Endothelial cell of umbilical vein (primary cell): Measurements from ENCODE around the gene CPNE5. TPM values are rescaled to one million over a fixed set of nuclear protein-coding genes. Genes with fewer than 3 reads are reported as not detected.

ENCODE experiments used
- BruUV-seq: library from RNA; stranded (reverse); fragments of 400-500 nt; replicated peaks from 2 replicates; lab custom pipeline; 2021; lab: Mats Ljungman, UMichigan
- CTCF ChIA-PET: fragments of 300-600, 350-600 bp; sonication (Branson Sonifier 250); formaldehyde crosslinking; loops from one replicate; lab custom pipeline; 2021; ENCODE audit warnings: antibody characterized with exemption, inconsistent platforms; lab: Charles Lee
- POLR2A ChIA-PET: fragments of 300-600, 350-600 bp; sonication (Branson Sonifier 250); formaldehyde crosslinking; loops from one replicate; lab custom pipeline; 2021; ENCODE audit warnings: antibody characterized with exemption, inconsistent platforms; lab: Charles Lee
- DNase-seq: peaks from one replicate; pipeline ENCODE4 v3.0.0-alpha.2; 2011; ENCODE audit warnings: low read depth, low spot score
- FAIRE-seq: peaks from 2 replicates; lab custom pipeline; 2011; peaks lifted over from hg19 to GRCh38; lab: Jason Lieb, UNC
- H2AFZ ChIP-seq: 2 replicates; pipeline ENCODE4 v1.6.0; 2012; ENCODE audit warnings: low read depth, low read length, control low read depth, inconsistent platforms
- H3K27ac ChIP-seq: 2 replicates; pipeline ENCODE4 v1.5.1; 2011; ENCODE audit warnings: low read depth, mild to moderate bottlenecking, control low read depth, low read length, moderate library complexity; ENCODE audit not compliant: insufficient read depth
- H3K27me3 ChIP-seq, 2 experiments: 2 replicates each; pipeline versions ENCODE4 v1.6.0 to v1.6.1; 2011; ENCODE audit warnings: low read length in 2 of 2, mixed read lengths in 1 of 2; ENCODE audit not compliant: control insufficient read depth in 2 of 2, insufficient read depth in 2 of 2
- H3K36me3 ChIP-seq, 2 experiments: 2 replicates in 1 of 2; 3 replicates in 1 of 2; pipeline ENCODE4 v1.5.1; 2011; ENCODE audit warnings: low read length in 2 of 2, mild to moderate bottlenecking in 1 of 2, moderate library complexity in 1 of 2; ENCODE audit not compliant: control insufficient read depth in 2 of 2, insufficient read depth in 2 of 2; ENCODE audit errors: extremely low read depth in 1 of 2
- H3K4me1 ChIP-seq: 3 replicates; pipeline ENCODE4 v1.5.1; 2011; ENCODE audit warnings: mild to moderate bottlenecking, low read length; ENCODE audit not compliant: control insufficient read depth, insufficient read depth; ENCODE audit errors: extremely low read depth
- H3K4me2 ChIP-seq: 2 replicates; pipeline ENCODE4 v1.6.1; 2011; ENCODE audit warnings: low read length, control low read depth, mixed read lengths; ENCODE audit not compliant: insufficient read depth
- H3K4me3 ChIP-seq, 3 experiments: fragments of 200-600 bp in 1 of 3; sonication (generic), shearing (Covaris generic) in 1 of 3; replicated peaks in 1 of 3; 2 replicates each; pipeline ENCODE4 v1.5.1; 2011 to 2016; ENCODE audit warnings: control low read depth in 3 of 3, low read length in 3 of 3, mild to moderate bottlenecking in 2 of 3, inconsistent platforms in 1 of 3, low read depth in 1 of 3, moderate library complexity in 1 of 3; ENCODE audit not compliant: insufficient read depth in 1 of 3
- H3K79me2 ChIP-seq: 2 replicates; pipeline ENCODE4 v1.6.0; 2012; ENCODE audit warnings: low read length, inconsistent platforms; ENCODE audit not compliant: control insufficient read depth, insufficient read depth
- H3K9ac ChIP-seq: replicated peaks from 2 replicates; pipeline ENCODE3; 2011; ENCODE audit warnings: low read length, control low read depth; ENCODE audit not compliant: insufficient read depth; ENCODE audit errors: extremely low read depth
- H3K9me1 ChIP-seq: replicated peaks from 3 replicates; pipeline ENCODE4 v1.6.0; 2011; ENCODE audit warnings: mild to moderate bottlenecking, low read length; ENCODE audit not compliant: control insufficient read depth, insufficient read depth; ENCODE audit errors: extremely low read depth
- H3K9me3 ChIP-seq: replicated peaks from 2 replicates; pipeline ENCODE4 v1.5.1; 2012; ENCODE audit warnings: low read length, inconsistent platforms; ENCODE audit not compliant: control insufficient read depth, insufficient read depth
- H4K20me1 ChIP-seq: replicated peaks from 2 replicates; pipeline ENCODE3; 2011; ENCODE audit warnings: mild to moderate bottlenecking, low read length; ENCODE audit not compliant: control insufficient read depth, insufficient read depth; ENCODE audit errors: extremely low read depth
- CTCF ChIP-seq, 2 donors: IDR thresholded peaks; 1 replicate in 1 of 2; 2 replicates in 1 of 2; pipeline ENCODE4 v1.5.1; 2011; ENCODE audit warnings: low read length in 2 of 2, mild to moderate bottlenecking in 2 of 2, moderate library complexity in 2 of 2, control low read depth in 1 of 2, inconsistent platforms in 1 of 2, low read depth in 1 of 2; ENCODE audit not compliant: insufficient read depth in 1 of 2; ENCODE audit errors: extremely low read depth in 1 of 2
- EZH2 ChIP-seq: IDR thresholded peaks from 2 replicates; pipeline ENCODE4 v1.6.1; 2012; ENCODE audit warnings: borderline replicate concordance, low read depth, mild to moderate bottlenecking, moderate library complexity, low read length, inconsistent platforms; ENCODE audit not compliant: severe bottlenecking
- FOS ChIP-seq: IDR thresholded peaks from 2 replicates; pipeline ENCODE4 v1.6.1; 2011; ENCODE audit warnings: mild to moderate bottlenecking, low read length, moderate library complexity, borderline replicate concordance; ENCODE audit not compliant: insufficient read depth
- GATA2 ChIP-seq: IDR thresholded peaks from 2 replicates; pipeline ENCODE4 v1.7.0; 2011; ENCODE audit warnings: low read depth, mild to moderate bottlenecking, moderate library complexity, mixed read lengths, low read length; ENCODE audit not compliant: insufficient read length, insufficient read depth
- JUN ChIP-seq: IDR thresholded peaks from 2 replicates; pipeline ENCODE4 v1.6.1; 2011; ENCODE audit warnings: borderline replicate concordance, low read depth; ENCODE audit not compliant: insufficient read length, insufficient read depth
- MAX ChIP-seq: IDR thresholded peaks from 2 replicates; pipeline ENCODE4 v1.6.1; 2011; ENCODE audit not compliant: insufficient read depth, insufficient read length
- MYC ChIP-seq: IDR thresholded peaks from one replicate; pipeline ENCODE4 v1.6.1; 2011; ENCODE audit warnings: mild to moderate bottlenecking, low read depth, low read length
- POLR2A ChIP-seq: IDR thresholded peaks from 2 replicates; pipeline ENCODE4 v1.6.1; 2012; ENCODE audit warnings: low read depth, mild to moderate bottlenecking, control low read depth, low read length
- POLR2AphosphoS5 ChIP-seq: IDR thresholded peaks from 2 replicates; pipeline ENCODE4 v1.6.1; 2012; ENCODE audit warnings: low read depth, mild to moderate bottlenecking, control low read depth, low read length, moderate library complexity; ENCODE audit not compliant: insufficient read depth
- dilution Hi-C: fragments of 300-500 bp; cut with MboI; formaldehyde crosslinking; loops from one replicate; pipeline ENCODE4 v1.15.0; 2019; ENCODE audit warnings: low sequenced_read_pairs; ENCODE audit not compliant: extremely low pct_ligation_motif_present
- intact Hi-C: fragments of 100-400 bp; cut with micrococcal nuclease; formaldehyde crosslinking; loops from one replicate; pipeline ENCODE4 v1.10.0; 2022
- polyA plus RNA-seq, 4 experiments: library from polyadenylated mRNA; depleted of rRNA in 3 of 4; stranded (reverse) in 3 of 4; unstranded in 1 of 4; fragments of >200 nt; gene quantifications; 2 replicates each; pipeline versions ENCODE4 v1.2.1 to v1.2.3, GENCODE V29; 2011 to 2012; ENCODE audit warnings: missing spikeins in 1 of 4
- total RNA-seq: library from RNA; stranded (reverse); gene quantifications from 2 replicates; pipeline ENCODE4 v1.2.3, GENCODE V29; 2021

CPNE5 gene
- total and polyA plus RNA-seq, 2 donors (not counting 3 experiments of a cell fraction or from before 2014, with no cell fraction given), result 18.8 to 49.4 TPM

GRCh38 chr6:36721369-36722140 is 117.7 kb downstream of the CPNE5 start:
- Histone ChIP-seq H4K20me1 (no peaks in the 10 kb centered on the region), H3K4me1 (no peaks in the 10 kb centered on the region), H3K36me3 (no peaks in the 10 kb centered on the region), H3K79me2 (no peaks in the 10 kb centered on the region), H2AFZ (no peak overlapping the region), H3K4me2 (no peak overlapping the region), H3K4me3 (no peak overlapping the region), H3K9me1 (no peaks in the 10 kb centered on the region), H3K9me3 (no peaks in the 10 kb centered on the region), H3K27me3 (no peaks in the 10 kb centered on the region), H3K9ac (no peak overlapping the region), H3K27ac (no peak overlapping the region)
- intact Hi-C loops (no loop called here), dilution Hi-C loops (no loop called here)
- ChIA-PET CTCF (interaction anchor here (1.2 to 5.9 kb wide), 5 partner anchors 10 to 106 kb away, joined by 4 to 79 read pairs (median 9); no protein-coding TSS in a partner anchor), POLR2A (no interaction called here)
- no TSS peak for BruUV-seq
- no peak for FAIRE-seq
- TF ChIP-seq GATA2 (no peak), MAX (no peak), POLR2AphosphoS5 (no peak), JUN (no peak), MYC (no peak), EZH2 (no peak), POLR2A (no peak), CTCF (IDR thresholded peaks at IDR 0.05; ENCODE audit: extremely low read depth in 1 of 2, insufficient read depth in 1 of 2, low read depth in 1 of 2, low read length in 2 of 2) (no peak), FOS (no peak)
- DNase-seq, result no peak
